Lung microvascular endothelial cell (primary cell): ENCODE measurements around the gene FEZF2. TPM values are rescaled to one million over a fixed set of nuclear protein-coding genes. Genes with fewer than 3 reads are reported as not detected.

Experiments
- DNase-seq, 2 donors: peaks; one replicate each; pipeline versions ENCODE4 v3.0.0 to v3.0.0-alpha.2; 2010; ENCODE audit warnings: low read depth in 2 of 2
- total RNA-seq: library from RNA; depleted of rRNA; stranded (reverse); fragments of >200 nt; gene quantifications from 2 replicates; pipeline ENCODE4 v1.2.1, GENCODE V29; 2014

FEZF2 gene
- total RNA-seq, 1 donor from 2014 or later: not detected

- DNase-seq: peak; percentile 22 to 45
Measured at GRCh38 chr3:62332835-62333244, 40.5 kb downstream of the FEZF2 start.

DNA sequence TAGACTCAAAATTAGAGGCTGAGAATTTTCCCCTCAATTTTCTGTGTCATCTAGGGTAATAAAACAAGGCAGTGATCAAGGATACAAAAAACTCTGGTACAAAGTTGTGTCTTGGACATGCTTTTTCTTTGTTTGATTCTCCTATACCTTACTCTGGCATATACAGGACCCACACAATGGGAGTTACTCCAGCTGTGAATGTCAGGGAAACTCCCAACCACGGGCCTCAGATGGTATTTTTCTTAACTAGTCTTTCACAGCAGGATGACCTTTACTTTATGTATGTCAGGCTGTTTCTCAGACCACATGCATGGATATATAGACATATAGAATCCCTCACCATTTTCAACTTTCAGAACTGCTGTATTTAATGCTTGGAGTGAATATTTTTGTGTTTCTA, 41.3 kb downstream of the FEZF2 start:
- DNase-seq: no peak

GRCh38 chr3:62329971-62330370, 43.4 kb downstream of the FEZF2 start:
- DNase-seq: no peak

DNA sequence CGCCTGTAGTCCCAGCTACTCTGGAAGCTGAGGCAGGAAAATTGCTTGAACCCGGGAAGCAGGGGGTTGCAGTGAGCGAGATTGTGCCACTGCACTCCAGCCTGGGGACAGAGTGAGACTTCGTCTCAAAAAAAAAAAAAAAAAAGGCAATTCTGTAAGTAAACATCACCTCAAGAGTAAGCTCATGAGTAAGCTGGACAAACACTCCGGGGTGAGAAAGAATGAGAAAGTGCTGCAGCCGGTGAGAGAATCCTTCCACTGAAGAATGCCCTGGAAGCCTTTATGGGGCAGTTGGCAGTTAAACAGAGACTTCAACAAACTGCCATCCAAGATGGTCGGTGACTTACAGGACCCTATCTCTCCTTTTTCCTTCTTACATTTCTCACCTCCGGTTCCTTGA, 47.5 kb downstream of the FEZF2 start:
- DNase-seq: no peak

DNA sequence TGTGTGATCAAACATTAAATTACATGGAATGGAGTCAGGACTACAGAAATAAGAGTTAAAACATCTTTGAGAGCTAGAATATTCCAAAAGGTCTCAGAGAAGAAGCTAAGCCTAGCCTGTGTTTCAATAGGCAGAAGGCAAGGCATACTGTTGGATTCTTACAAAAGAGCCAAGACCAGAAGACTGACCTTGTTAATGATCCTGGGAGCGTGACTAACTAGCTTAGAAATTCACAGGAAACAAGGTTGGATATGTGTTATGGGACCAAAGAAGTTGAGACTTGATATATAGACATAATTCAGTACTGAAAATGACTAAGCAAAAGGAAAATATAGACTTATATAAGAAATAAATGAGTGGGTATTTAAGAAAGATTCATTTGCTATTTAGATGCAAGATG, 50.1 kb downstream of the FEZF2 start:
- DNase-seq: no peak
